HG03066 (cell line): Measurements from ENCODE around the gene CNP.
"Not testable (repeated sequence)": the region's sequence is repeated elsewhere in the genome, so short reads cannot be mapped to it uniquely, and the experiment has no call there.

ENCODE experiments used
- ATAC-seq: cut with Tn5 transposase; IDR thresholded peaks from one replicate; pipeline ENCODE4 v1.9.1; 2021; ENCODE audit warnings: low read depth; ENCODE audit not compliant: unreplicated experiment

Gene CNP

DNA sequence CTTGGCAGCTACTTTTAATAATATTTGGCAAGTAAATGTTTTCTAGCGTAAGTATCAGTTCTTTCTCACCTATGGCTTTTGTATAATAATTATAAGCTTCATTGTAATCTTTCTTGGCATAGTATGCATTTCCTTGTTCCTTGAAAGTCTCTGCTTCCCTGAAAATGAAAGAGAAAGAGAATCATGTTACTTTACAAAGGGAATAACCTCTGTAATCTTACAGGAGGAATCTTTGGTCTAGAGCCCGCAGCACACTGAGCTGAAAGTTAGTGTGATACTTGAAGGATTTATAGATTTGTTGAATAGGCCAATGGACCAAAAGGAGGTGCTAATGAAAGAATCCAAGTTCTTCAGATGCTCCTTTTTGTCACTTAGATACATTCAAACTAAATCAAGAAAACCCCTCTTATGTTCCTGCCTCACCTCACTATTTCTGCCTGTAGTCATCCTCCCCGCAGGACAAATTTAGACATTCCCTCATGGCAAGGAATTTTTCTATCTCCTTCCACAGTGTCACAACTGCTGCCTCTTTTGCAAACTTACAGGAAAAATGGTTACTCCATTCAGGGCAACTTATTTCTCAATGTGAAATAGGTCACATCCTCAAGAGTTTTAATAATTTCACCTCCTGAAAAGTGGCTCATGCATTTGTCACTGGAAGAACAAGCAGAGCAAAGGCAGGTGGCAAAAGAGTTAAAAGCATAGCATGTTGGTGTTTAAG is 34.0 kb downstream of the CNP start:
- no peak for ATAC-seq

- ATAC-seq, result no peak
These were observed 35.1 kb downstream of the CNP start for GRCh38 chr17:42001729-42002128.

GRCh38 chr17:42002175-42002791 is 35.7 kb downstream of the CNP start:
- ATAC-seq, result no peak

DNA sequence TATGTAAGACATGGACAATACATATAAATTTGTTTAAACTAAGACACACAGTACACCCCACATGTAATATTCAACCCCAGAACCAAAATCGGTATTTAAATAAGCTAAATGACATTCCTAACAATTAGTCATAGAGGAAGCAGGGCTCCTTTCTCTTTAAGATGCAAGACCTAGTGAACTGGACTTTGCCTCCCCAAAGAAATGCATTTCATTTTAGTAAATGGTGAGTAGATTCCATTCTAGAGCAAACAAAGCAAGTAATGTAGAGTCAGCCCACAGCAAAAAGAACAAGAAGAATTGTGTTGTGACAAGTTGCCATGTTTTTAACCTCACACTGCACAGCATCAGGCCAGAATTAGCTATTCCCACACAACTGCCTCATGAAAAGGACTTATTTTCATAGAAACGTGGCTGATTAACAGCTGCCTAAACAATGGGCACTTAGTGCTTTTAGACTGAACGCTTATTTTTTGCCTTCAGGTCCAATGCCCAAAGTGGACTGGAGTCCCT is 36.3 kb downstream of the CNP start:
- no peak for ATAC-seq

- no peak for ATAC-seq
These were observed 38.6 kb downstream of the CNP start for GRCh38 chr17:42005166-42005565.

- ATAC-seq, result no peak
These were observed 42.6 kb downstream of the CNP start for GRCh38 chr17:42009170-42009569.

DNA sequence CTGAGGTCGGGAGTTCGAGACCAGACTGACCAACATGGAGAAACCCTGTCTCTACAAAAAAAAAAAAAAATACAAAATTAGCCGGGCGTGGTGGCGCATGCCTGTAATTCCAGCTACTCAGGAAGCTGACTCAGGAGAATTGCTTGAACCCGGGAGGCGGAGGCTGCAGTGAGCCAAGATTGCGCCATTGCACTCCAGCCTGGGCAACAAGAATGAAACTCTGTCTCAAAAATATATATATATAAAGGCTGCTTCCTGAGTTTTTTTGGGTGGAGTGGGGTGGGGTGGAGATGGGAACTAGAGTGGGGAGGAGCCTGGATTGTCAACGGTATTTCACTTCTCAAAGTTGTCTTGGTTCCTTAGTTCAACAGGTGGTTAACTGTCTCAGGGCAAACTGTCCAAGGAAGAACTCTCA is 43.7 kb downstream of the CNP start:
- not testable (repeated sequence) for ATAC-seq

GRCh38 chr17:42010898-42011516 is 44.4 kb downstream of the CNP start:
- ATAC-seq, result no peak

- ATAC-seq, result not testable (repeated sequence)
These were observed 45.8 kb downstream of the CNP start for GRCh38 chr17:42012363-42012762.

DNA sequence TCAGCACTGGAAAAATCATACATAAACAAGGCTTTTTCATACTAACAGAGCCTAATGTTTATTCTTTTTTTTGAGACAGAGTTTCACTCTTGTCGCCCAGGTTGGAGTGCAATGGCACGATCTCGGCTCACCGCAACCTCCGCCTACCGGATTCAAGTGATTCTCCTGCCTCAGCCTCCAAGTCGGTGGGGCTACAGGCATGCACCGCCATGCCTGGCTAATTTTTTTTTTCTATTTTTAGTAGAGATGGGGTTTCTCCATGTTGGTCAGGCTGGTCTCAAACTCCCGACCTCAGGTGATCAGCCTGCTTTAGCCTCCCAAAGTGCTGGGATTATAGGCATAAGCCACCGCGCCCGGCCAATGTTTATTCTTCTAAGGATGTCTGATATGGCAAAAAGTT is 47.1 kb downstream of the CNP start:
- ATAC-seq, result not testable (repeated sequence)

- no peak for ATAC-seq
These were observed 49.8 kb downstream of the CNP start for GRCh38 chr17:42016411-42016831.

DNA sequence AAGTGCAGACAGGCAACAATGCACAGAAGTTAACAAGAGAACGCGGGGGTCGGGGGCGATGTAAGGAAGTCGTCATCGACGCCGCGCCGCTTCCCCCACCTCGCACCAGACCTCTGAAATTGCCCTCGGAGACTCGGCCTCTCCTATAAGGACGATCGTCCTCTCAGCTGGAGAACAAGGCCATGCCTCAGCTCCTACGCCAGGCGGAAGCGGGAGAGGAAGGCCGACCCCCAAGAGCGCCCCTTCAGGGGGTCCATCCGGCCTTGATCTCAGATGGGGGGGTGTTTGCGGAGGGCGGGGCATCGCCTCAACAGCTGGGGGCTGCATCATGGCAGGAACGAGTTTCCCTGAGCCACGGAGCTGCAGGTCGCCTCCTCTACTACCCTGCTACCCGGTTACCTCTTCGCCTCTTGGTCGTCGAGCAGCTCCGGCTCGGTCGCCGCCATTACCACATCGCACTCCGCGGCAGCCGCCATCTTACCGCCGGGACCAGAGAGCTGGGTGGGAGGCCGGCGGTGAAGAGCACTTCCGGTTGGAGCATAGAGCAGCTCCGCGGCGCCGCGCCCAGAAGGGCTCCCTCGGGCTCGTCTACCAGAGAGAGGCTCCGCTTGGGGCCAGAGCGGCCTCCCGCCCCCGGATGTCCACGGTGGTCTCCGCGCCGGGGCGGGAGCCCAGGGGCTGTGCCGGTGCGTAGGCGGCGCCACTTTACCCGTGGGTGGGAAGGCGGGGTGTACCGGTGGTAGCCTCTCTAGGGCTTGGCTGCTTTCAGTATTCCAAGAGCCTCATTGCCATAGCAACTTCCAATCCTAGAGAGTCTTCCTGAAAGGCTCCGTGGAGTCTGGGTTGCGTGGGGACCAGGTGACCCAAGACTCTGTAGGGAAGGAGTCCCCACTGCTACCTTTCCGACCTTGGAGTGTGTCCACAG is 50.6 kb downstream of the CNP start, which contains the start of gene DNAJC7:
TSS of gene DNAJC7 (minus strand) at position 499 of the 925 bp plus-strand sequence. CDS start at position 476, 23 bp downstream.
- ATAC-seq, result peak; percentile 80

DNA sequence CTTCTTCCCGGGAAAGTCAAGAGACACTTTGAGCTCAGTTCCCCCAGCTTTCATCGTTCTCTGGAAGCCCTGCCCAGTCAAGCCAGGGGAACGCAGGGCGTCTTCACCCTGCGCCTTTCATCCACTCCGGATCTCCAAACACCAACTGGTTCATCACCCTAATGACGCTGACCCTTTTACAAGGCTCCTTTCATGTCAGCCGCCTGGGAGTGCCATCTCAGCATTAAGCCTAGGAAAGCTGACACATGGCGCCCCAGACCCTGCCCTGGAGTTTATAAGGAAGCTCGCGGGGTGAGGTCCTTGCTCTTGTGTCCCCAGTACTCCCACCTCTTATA is 51.2 kb downstream of the CNP start:
- ATAC-seq, result no peak

GRCh38 chr17:42018339-42018738 is 51.7 kb downstream of the CNP start:
- no peak for ATAC-seq

GRCh38 chr17:42018988-42019387 is 52.4 kb downstream of the CNP start:
- ATAC-seq, result no peak

DNA sequence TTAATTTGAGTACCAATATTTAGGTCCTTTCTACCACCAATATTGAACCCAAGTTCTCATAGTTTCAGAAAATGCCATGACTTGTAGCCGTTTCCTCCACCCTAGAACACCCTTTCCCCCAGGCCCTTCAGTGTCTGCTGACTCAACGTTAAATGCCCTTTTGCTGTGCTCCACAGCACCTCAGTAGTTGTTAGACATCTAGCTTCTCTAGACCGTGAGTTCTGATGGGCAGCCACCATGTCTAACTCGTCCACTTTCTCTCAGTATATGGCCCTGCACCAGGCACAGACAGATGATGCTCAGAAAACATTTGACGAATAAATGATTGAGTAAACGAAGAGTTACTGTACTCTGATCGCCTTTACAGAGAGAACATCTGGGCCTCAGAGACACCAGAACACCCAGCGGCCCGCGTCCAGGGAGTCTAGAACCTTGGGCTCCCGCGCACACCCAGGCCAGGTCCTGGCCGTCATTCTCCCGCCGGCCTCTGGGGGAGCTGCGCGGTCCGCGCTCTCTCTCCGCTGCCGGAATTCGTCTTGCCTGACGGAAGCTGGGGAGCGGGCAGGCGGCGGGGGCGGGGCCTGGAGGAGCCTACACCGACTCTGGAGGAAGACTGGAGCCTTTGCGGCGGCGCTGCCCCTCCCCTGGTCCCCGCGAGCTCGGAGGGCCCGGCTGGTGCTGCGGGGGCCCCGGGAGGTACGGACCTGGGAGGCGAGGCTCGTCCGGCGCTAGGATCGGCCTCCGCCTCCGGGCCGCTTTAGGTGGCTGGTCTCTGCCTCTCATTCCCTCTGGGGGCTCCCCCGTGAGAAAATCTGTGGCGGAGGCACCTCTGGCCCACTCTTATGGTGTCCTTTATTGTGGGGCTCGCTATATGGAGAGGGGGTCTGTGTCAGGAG is 53.2 kb downstream of the CNP start, which contains the start of gene NKIRAS2:
TSS of gene NKIRAS2 (plus strand) at position 582 of the 896 bp plus-strand sequence. CDS start 1,488 bp downstream, outside the sequence.
- peak; percentile 59 for ATAC-seq

DNA sequence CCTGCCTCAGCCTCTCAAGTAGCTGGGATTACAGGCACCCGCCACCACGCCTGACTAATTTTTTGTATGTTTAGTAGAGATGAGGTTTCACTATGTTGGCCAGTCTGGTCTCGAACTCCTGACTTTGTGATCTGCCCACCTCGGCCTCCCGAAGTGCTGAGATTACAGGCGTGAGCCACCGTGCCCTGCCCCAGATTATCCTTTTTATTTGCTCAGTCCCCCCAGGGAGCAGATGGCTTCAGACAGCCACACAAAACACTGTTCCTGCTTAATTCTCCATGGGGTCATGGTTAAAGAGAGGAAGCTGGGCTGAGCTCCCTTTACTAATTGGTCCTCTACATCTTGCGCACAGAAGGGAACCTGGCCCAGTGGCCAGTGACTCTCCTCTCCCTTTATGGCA is 54.2 kb downstream of the CNP start:
- not testable (repeated sequence) for ATAC-seq

DNA sequence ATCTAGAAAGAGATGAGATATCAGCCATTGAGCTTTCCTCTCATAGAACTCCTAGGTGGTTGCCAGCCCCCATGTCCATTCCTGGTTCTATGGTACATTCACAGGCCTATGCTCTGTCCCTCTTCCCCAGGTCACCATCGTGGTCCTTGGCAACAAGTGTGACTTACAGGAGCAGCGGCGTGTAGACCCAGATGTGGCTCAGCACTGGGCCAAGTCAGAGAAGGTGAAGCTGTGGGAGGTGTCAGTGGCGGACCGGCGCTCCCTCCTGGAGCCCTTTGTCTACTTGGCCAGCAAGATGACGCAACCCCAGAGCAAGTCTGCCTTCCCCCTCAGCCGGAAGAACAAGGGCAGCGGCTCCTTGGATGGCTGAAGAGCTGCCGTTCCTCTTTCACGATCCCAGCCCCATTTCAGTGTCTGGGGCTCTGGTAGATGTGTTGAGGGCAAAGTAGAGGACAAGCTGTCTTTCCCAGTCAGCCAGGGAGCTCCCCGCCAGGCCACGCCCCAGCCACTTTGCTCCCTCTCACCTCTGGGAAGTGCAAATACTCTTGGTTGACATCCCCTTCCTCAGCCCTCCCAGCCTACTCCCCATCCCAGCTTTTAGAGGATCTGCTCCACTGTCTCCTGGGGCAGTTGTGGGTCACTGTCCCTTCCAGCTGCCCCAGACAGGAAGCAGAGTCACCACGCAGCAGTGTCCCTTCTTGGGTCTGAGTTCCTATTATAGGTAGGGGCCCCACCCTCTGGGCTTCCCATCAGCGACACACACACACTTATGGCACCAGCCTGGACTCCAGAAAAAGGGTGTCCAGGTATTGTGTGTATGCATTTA is 57.1 kb downstream of the CNP start:
- ATAC-seq, result no peak

GRCh38 chr17:42025191-42025579 is 58.6 kb downstream of the CNP start:
- no peak for ATAC-seq
